Ovary (tissue), 3 donors: ENCODE results near the gene RARA.

Experiments used
- EP300 ChIP-seq: sonication (generic); formaldehyde crosslinking; IDR thresholded peaks from one replicate; pipeline ENCODE4 v1.6.1; 2017; ENCODE audit warnings: antibody characterized with exemption
- POLR2A ChIP-seq: fragments of 450-650 bp; IDR thresholded peaks from one replicate; pipeline ENCODE4 v1.6.1; 2017; ENCODE audit warnings: antibody characterized with exemption, mild to moderate bottlenecking, moderate library complexity
- TF ChIP-seq, protein P1 (sequence below), 3 donors: fragments of 450-650 bp in 2 of 3; fragments of 200-600 bp in 1 of 3; IDR thresholded peaks; one replicate each; pipeline versions ENCODE4 v1.5.1 to v1.8.0; 2016 to 2022; ENCODE audit warnings: antibody characterized with exemption in 3 of 3, mild to moderate bottlenecking in 1 of 3
- donor health status: DM: no; HTN: no; CAD: no.

DNA sequence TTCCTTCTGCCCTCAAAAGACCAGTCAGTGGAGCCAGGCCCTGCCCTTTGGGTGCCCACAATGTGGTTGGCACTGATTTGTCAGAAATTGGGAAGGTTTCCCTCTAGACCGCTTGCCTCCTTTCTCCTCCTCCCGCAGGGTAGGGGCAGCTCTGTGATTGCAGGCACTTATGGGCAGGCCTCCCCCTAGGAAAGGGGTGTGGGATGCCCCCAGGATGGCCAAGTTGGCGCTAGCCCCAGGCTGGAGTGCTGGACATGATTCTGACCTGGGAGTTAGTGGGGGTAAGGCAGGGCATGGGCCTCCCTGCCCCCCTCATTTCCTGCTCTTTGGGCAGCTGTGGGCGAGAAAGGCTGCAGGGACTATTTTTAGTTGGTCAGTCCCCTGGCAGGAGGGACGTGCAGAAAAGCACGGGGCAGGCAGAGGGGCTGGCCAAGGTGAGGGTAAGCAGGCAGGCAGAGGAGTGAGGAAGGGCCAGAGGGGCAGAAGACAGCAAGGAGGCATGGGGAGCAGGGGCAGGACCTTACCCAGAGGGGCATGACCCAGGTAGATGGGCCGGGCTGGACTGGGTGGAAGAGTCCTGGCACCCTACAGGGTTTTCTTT lies 3.3 kb downstream of the RARA start:
- TF ChIP-seq, protein P1, sequence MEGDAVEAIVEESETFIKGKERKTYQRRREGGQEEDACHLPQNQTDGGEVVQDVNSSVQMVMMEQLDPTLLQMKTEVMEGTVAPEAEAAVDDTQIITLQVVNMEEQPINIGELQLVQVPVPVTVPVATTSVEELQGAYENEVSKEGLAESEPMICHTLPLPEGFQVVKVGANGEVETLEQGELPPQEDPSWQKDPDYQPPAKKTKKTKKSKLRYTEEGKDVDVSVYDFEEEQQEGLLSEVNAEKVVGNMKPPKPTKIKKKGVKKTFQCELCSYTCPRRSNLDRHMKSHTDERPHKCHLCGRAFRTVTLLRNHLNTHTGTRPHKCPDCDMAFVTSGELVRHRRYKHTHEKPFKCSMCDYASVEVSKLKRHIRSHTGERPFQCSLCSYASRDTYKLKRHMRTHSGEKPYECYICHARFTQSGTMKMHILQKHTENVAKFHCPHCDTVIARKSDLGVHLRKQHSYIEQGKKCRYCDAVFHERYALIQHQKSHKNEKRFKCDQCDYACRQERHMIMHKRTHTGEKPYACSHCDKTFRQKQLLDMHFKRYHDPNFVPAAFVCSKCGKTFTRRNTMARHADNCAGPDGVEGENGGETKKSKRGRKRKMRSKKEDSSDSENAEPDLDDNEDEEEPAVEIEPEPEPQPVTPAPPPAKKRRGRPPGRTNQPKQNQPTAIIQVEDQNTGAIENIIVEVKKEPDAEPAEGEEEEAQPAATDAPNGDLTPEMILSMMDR (IDR thresholded peaks at IDR 0.05), result no peak
- TF ChIP-seq POLR2A (no peak), EP300 (no peak)
